Memory B cell (primary cell): ENCODE data around the gene PSENEN.

ENCODE experiments used
- ATAC-seq: fragments of 150-1000 bp; cut with Tn5 transposase; 2 replicates; pipeline ENCODE4 v1.10.0; 2021; ENCODE audit warnings: low read depth, mild to moderate bottlenecking, moderate library complexity
- DNase-seq, 2 donors: peaks; one replicate each; pipeline ENCODE4 v3.0.0; 2022; ENCODE audit warnings: low spot score in 2 of 2
- H3K27ac Mint-ChIP-seq: one replicate; pipeline ENCODE4 v1.8.0; 2022; ENCODE audit warnings: mild to moderate bottlenecking, moderate library complexity, mixed read lengths
- H3K27me3 Mint-ChIP-seq: one replicate; pipeline ENCODE4 v1.8.0; 2022; ENCODE audit warnings: mixed read lengths
- H3K36me3 Mint-ChIP-seq: one replicate; pipeline ENCODE4 v1.8.0; 2022; ENCODE audit warnings: mild to moderate bottlenecking, mixed read lengths
- H3K4me1 Mint-ChIP-seq: one replicate; pipeline ENCODE4 v1.8.0; 2022; ENCODE audit warnings: mixed read lengths
- H3K4me3 Mint-ChIP-seq: one replicate; pipeline ENCODE4 v1.8.0; 2022; ENCODE audit warnings: mild to moderate bottlenecking, moderate library complexity, mixed read lengths
- H3K9me3 Mint-ChIP-seq: one replicate; pipeline ENCODE4 v1.8.0; 2022; ENCODE audit warnings: mixed read lengths

PSENEN gene

GRCh38 chr19:35734889-35735288 is 10.6 kb upstream of the PSENEN start:
- peaks cover 33% of the 10 kb centered on the region for H3K36me3 Mint-ChIP-seq
- H3K4me1 Mint-ChIP-seq, result peaks cover 23% of the 10 kb centered on the region
- no peaks in the 10 kb centered on the region for H3K9me3 Mint-ChIP-seq
- no peak overlapping the region for H3K27ac Mint-ChIP-seq
- no peak for DNase-seq
- no peaks in the 10 kb centered on the region for H3K27me3 Mint-ChIP-seq
- no peak overlapping the region for H3K4me3 Mint-ChIP-seq
- ATAC-seq, result no peak

GRCh38 chr19:35736913-35737886 is 8.3 kb upstream of the PSENEN start:
- no peaks in the 10 kb centered on the region for H3K27me3 Mint-ChIP-seq
- H3K27ac Mint-ChIP-seq, result peak overlapping the region; percentile 65
- peaks cover 26% of the 10 kb centered on the region for H3K4me1 Mint-ChIP-seq
- no peaks in the 10 kb centered on the region for H3K9me3 Mint-ChIP-seq
- H3K4me3 Mint-ChIP-seq, result no peak overlapping the region
- DNase-seq, result no peak
- no peak for ATAC-seq
- H3K36me3 Mint-ChIP-seq, result peaks cover 19% of the 10 kb centered on the region

- Mint-ChIP-seq H3K36me3 (peaks cover 22% of the 10 kb centered on the region), H3K9me3 (no peaks in the 10 kb centered on the region), H3K27me3 (no peaks in the 10 kb centered on the region), H3K27ac (no peak overlapping the region), H3K4me3 (no peak overlapping the region), H3K4me1 (peaks cover 30% of the 10 kb centered on the region)
- ATAC-seq (no peak), DNase-seq (no peak)
Measured at GRCh38 chr19:35738021-35738886, 7.2 kb upstream of the PSENEN start.

- peak overlapping the region; percentile 66 for H3K4me3 Mint-ChIP-seq
- peaks cover 30% of the 10 kb centered on the region for H3K4me1 Mint-ChIP-seq
- DNase-seq (no peak), ATAC-seq (no peak)
- no peak overlapping the region for H3K27ac Mint-ChIP-seq
- peaks cover 19% of the 10 kb centered on the region for H3K36me3 Mint-ChIP-seq
- H3K9me3 Mint-ChIP-seq, result no peaks in the 10 kb centered on the region
- no peaks in the 10 kb centered on the region for H3K27me3 Mint-ChIP-seq
Measured at GRCh38 chr19:35738887-35739229, 6.6 kb upstream of the PSENEN start.

- H3K9me3 Mint-ChIP-seq, result no peaks in the 10 kb centered on the region
- H3K27ac Mint-ChIP-seq, result no peak overlapping the region
- H3K27me3 Mint-ChIP-seq, result no peaks in the 10 kb centered on the region
- peaks cover 28% of the 10 kb centered on the region for H3K4me1 Mint-ChIP-seq
- peaks cover 18% of the 10 kb centered on the region for H3K36me3 Mint-ChIP-seq
- ATAC-seq (no peak), DNase-seq (no peak)
- H3K4me3 Mint-ChIP-seq, result peak overlapping the region; percentile 66
Measured at GRCh38 chr19:35739275-35740107, 6.0 kb upstream of the PSENEN start.

DNA sequence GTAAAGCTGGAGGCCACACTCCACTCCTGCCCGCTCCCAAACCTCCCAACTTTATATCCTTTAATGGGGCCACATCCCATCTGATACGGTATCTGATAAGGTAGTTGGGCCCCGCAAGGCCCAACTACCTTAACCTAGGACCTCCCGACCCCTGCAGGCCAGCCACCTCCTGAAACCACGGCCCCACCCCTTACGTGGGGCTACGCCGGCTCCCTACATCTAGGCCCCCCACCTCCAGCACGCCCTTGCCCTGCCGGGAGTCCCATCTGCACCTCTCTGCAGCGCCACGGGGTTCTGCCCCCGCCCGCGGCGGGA is 5.4 kb upstream of the PSENEN start:
- ATAC-seq (peak; percentile 3), DNase-seq (no peak)
- Mint-ChIP-seq H3K4me1 (peaks cover 28% of the 10 kb centered on the region), H3K9me3 (no peaks in the 10 kb centered on the region), H3K36me3 (peaks cover 15% of the 10 kb centered on the region), H3K27ac (peak overlapping the region; percentile 85), H3K4me3 (peak overlapping the region; percentile 95), H3K27me3 (no peaks in the 10 kb centered on the region)

DNA sequence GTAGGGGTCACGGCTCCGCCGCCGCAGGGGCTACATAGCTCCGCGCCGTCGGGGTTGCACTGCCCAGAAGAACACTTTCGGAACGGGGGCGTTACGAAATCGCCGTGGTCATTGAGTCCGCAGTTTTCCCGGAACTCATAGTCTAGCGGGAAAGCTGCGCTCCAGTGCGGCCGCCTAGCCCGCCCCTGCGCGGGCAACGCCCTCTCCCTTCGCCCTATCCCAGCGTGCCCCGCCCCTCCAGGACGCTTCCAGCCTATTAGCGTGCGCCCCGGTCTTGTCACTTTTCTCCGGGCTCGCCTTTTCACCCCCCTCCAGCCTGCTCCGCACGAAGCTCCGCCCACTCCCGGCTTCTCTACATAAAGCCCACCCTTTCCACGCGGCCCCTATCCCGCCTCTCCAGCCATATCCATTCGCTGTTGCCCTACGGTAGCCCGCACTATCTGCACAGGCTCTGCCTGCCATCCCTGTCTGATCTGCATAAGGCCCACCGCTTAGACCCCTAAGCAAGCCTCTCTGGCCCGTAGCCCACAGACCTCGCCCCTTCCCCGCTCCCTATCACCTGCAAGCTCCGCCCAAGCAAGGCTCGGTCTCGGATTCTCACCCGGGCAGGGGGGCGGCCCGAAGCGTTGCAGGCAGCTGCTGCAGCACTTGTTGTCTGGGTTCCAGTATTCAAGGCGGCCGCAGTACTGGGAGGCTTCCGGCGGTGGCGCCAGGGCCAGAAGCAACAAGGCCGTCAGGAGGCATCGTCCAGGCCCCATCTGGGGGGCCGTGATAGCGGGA is 4.8 kb upstream of the PSENEN start:
- no peaks in the 10 kb centered on the region for H3K9me3 Mint-ChIP-seq
- peaks cover 12% of the 10 kb centered on the region for H3K36me3 Mint-ChIP-seq
- no peaks in the 10 kb centered on the region for H3K27me3 Mint-ChIP-seq
- peaks cover 28% of the 10 kb centered on the region for H3K4me1 Mint-ChIP-seq
- peak overlapping the region; percentile 95 for H3K4me3 Mint-ChIP-seq
- ATAC-seq, result peak; percentile 59
- peak overlapping the region; percentile 85 for H3K27ac Mint-ChIP-seq
- peak; percentile 83 to 91 for DNase-seq

GRCh38 chr19:35741203-35741515 is 4.3 kb upstream of the PSENEN start:
- Mint-ChIP-seq H3K27me3 (no peaks in the 10 kb centered on the region), H3K4me3 (peak overlapping the region; percentile 98), H3K9me3 (no peaks in the 10 kb centered on the region), H3K27ac (peak overlapping the region; percentile 85), H3K4me1 (peaks cover 30% of the 10 kb centered on the region), H3K36me3 (peaks cover 11% of the 10 kb centered on the region)
- ATAC-seq (no peak), DNase-seq (no peak)

DNA sequence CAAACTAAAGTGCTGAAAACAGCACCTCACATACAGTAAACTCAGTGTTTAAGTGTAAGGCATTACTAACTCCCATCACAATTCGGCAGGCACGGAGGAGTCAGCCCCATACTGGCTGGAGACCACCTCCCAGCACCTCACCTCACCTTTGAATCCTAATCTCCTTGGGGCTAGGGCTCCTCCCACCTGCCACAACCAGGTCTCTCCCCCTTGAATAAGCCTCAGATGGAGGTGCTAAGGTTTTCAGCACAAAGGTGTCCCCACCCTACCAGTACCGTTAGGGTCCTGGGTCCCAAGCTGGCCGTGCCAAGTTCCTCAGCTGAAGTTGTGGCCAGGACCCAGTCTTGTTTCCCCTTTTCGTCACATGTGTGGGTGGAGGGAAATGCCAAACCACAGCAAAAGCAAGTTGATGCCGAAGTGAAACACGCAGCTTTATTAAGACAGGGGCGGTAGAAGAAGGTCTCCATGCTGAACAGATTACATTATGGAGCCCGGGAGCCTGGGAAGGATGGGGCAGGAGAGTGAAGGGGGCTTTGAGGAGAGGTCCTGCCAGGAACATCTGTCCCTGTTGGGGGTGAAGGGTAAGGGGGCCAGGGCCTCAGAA is 3.2 kb upstream of the PSENEN start, which contains the start of gene IGFLR1:
Gene IGFLR1, minus strand, starts transcription at position 332 of the 604 bp plus-strand sequence. CDS start 1,272 bp downstream, outside the sequence.
- peaks cover 7% of the 10 kb centered on the region for H3K36me3 Mint-ChIP-seq
- DNase-seq, result peak; percentile 63 to 79
- peak; percentile 27 for ATAC-seq
- H3K27ac Mint-ChIP-seq, result peak within 1 kb of the TSS; percentile 99
- H3K4me1 Mint-ChIP-seq, result peaks cover 22% of the 10 kb centered on the region
- peak within 1 kb of the TSS; percentile 98 for H3K4me3 Mint-ChIP-seq
- H3K9me3 Mint-ChIP-seq, result no peaks in the 10 kb centered on the region
- no peaks in the 10 kb centered on the region for H3K27me3 Mint-ChIP-seq

DNA sequence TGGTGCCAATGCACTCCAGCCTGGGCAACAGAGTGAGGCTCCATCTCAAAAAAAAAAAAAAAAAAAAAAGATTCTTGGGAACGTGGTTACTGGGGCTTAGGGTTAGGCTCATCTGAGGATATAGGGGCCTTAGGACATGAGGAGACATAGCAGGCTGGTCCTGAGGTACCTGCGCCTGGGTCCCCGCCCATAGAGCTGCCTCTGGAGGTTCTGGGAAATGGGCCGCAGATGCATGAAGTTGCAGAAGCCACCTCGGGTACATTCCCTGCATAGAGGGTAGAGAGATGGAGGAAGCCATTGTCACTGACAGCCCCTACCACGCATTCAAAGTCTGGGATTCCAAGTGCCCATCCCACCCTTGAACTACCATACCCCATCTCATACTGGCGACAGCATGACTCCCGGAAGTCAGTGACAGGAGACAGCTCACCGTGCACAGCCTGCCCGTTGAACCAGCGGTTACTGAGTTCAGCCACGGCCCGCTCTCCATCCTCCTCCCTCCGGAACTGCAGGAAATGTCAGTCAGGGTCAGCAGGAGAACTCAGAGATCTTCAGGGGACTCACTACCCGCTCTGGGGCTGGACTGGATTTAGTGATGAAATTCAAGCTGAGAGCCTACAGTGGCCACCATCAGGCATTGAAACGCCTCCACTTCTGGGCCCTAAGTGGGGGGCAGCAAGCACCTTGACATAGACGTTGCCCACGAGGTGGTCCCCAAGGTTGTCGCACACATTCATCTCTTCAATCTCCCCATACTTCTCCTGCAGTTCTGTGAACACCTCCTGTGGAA is 1.6 kb upstream of the PSENEN start:
- no peaks in the 10 kb centered on the region for H3K27me3 Mint-ChIP-seq
- H3K36me3 Mint-ChIP-seq, result peaks cover 5% of the 10 kb centered on the region
- ATAC-seq (no peak), DNase-seq (no peak)
- H3K9me3 Mint-ChIP-seq, result no peaks in the 10 kb centered on the region
- H3K4me3 Mint-ChIP-seq, result peak overlapping the region; percentile 96
- peaks cover 26% of the 10 kb centered on the region for H3K4me1 Mint-ChIP-seq
- peak overlapping the region; percentile 98 for H3K27ac Mint-ChIP-seq

GRCh38 chr19:35744430-35745327 is 772 bp upstream of the PSENEN start:
- peaks cover 26% of the 10 kb centered on the region for H3K4me1 Mint-ChIP-seq
- ATAC-seq (peak; percentile 56), DNase-seq (peak; percentile 89 to 90)
- H3K27me3 Mint-ChIP-seq, result no peaks in the 10 kb centered on the region
- peaks cover 5% of the 10 kb centered on the region for H3K36me3 Mint-ChIP-seq
- H3K9me3 Mint-ChIP-seq, result no peaks in the 10 kb centered on the region
- H3K27ac Mint-ChIP-seq, result peak overlapping the region; percentile 98
- peak overlapping the region; percentile 96 for H3K4me3 Mint-ChIP-seq
